Measurements from ENCODE around the gene POU2F1.

DNA sequence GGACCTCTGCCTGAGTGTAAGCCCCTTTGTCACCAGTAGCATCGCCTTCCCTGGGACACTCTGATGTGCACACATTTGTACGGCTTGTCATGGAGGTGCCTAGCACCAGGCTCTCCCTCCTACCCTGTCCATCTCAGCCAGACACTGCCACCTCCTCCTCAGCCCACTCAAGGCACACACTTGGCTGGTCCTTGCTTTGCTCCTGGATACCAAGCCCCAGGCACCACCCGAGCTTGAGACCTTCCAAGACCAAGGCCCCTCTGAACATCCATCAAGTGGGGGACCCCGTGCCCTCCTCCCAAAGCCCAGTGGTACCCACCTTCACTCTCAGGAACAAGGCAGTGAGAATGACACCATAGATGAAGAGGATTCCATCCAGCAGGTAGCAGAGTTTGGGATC lies 219.7 kb downstream of the POU2F1 start:
- TF ChIP-seq, protein P1, sequence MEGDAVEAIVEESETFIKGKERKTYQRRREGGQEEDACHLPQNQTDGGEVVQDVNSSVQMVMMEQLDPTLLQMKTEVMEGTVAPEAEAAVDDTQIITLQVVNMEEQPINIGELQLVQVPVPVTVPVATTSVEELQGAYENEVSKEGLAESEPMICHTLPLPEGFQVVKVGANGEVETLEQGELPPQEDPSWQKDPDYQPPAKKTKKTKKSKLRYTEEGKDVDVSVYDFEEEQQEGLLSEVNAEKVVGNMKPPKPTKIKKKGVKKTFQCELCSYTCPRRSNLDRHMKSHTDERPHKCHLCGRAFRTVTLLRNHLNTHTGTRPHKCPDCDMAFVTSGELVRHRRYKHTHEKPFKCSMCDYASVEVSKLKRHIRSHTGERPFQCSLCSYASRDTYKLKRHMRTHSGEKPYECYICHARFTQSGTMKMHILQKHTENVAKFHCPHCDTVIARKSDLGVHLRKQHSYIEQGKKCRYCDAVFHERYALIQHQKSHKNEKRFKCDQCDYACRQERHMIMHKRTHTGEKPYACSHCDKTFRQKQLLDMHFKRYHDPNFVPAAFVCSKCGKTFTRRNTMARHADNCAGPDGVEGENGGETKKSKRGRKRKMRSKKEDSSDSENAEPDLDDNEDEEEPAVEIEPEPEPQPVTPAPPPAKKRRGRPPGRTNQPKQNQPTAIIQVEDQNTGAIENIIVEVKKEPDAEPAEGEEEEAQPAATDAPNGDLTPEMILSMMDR (IDR thresholded peaks at IDR 0.05), result no peak
- no peak for TF ChIP-seq POLR2AphosphoS5 (IDR thresholded peaks at IDR 0.05)
- no peak for TF ChIP-seq EP300 (IDR thresholded peaks at IDR 0.05)
- no peak for TF ChIP-seq POLR2A (IDR thresholded peaks at IDR 0.05)

All from stomach (tissue), 4 donors.